Subcutaneous adipose tissue (tissue), 4 donors: ENCODE data around the gene COG4. TPM values are rescaled to one million over a fixed set of nuclear protein-coding genes. Genes with fewer than 3 reads are reported as not detected.

Experiments used
- CTCF ChIP-seq: fragments of 450-650 bp; IDR thresholded peaks from one replicate; pipeline ENCODE4 v1.5.1; 2016; ENCODE audit warnings: low read depth, mild to moderate bottlenecking, control low read depth, antibody characterized with exemption, moderate library complexity
- total RNA-seq, 4 donors: library from RNA; depleted of rRNA; stranded (reverse); fragments of >200 nt; gene quantifications; one replicate each; pipeline ENCODE4 v1.1.0, GENCODE V29; 2016

The COG4 gene
- total RNA-seq, 4 donors from 2014 or later = 29.8 to 49.9 (median 39.9) TPM

GRCh38 chr16:70510216-70510615 is 13.1 kb downstream of the COG4 start:
- TF ChIP-seq CTCF = no peak

- TF ChIP-seq CTCF = no peak
Measured at GRCh38 chr16:70508752-70509151, 14.6 kb downstream of the COG4 start.

GRCh38 chr16:70496513-70496912 is 26.8 kb downstream of the COG4 start:
- TF ChIP-seq CTCF = no peak

- no peak for TF ChIP-seq CTCF
Measured at GRCh38 chr16:70495425-70496182, 27.8 kb downstream of the COG4 start.

GRCh38 chr16:70494777-70495176 is 28.6 kb downstream of the COG4 start:
- TF ChIP-seq CTCF = no peak

- TF ChIP-seq CTCF = no peak
Measured at GRCh38 chr16:70494202-70494770, 29.1 kb downstream of the COG4 start.

- TF ChIP-seq CTCF = no peak
Measured at GRCh38 chr16:70493802-70494201, 29.6 kb downstream of the COG4 start.
